OCI-LY7 (cell line): ENCODE results near the gene B4GAT1.

ENCODE experiments used
- CTCF ChIP-seq: fragments of 200-600 bp; sonication (generic); conservative IDR thresholded peaks from 2 replicates; pipeline ENCODE4 v1.5.1; 2014; ENCODE audit warnings: mild to moderate bottlenecking, antibody characterized with exemption, low read length, moderate library complexity, mixed read lengths
- EZH2phosphoT487 ChIP-seq: fragments of 200-600 bp; sonication (generic); IDR thresholded peaks from 2 replicates; pipeline ENCODE4 v1.6.1; 2018; ENCODE audit warnings: low read depth, borderline replicate concordance, mild to moderate bottlenecking, mixed run types, antibody characterized with exemption, low read length, moderate library complexity, mixed read lengths

GRCh38 chr11:66324664-66325063 is 22.8 kb downstream of the B4GAT1 start:
- no peak for TF ChIP-seq CTCF
- TF ChIP-seq EZH2phosphoT487, result no peak
